Sigmoid colon (tissue), 7 donors: ENCODE measurements around the gene OR11L1. TPM values are rescaled to one million over a fixed set of nuclear protein-coding genes. Genes with fewer than 3 reads are reported as not detected.

Experiments
- DNase-seq: peaks from one replicate; pipeline ENCODE4 v3.0.0-alpha.2; 2019
- H3K27ac ChIP-seq, 4 donors: fragments of 200-600 bp; sonication (generic); one replicate each; pipeline ENCODE4 v1.5.1; 2016 to 2019; ENCODE audit warnings: mild to moderate bottlenecking in 1 of 4
- H3K27me3 ChIP-seq, 3 donors: fragments of 200-600 bp; sonication (generic); one replicate each; pipeline ENCODE4 v1.5.1; 2019; ENCODE audit warnings: mild to moderate bottlenecking in 1 of 3
- H3K36me3 ChIP-seq, 4 donors: fragments of 200-600 bp; sonication (generic); one replicate each; pipeline ENCODE4 v1.5.1; 2016 to 2019
- H3K4me1 ChIP-seq, 4 donors: fragments of 200-600 bp; sonication (generic); one replicate each; pipeline ENCODE4 v1.5.1; 2017 to 2019
- H3K4me3 ChIP-seq, 4 donors: fragments of 200-600 bp; sonication (generic); one replicate each; pipeline ENCODE4 v1.5.1; 2017 to 2019; ENCODE audit warnings: mild to moderate bottlenecking in 2 of 4, moderate library complexity in 1 of 4
- H3K9me3 ChIP-seq, 4 donors: fragments of 200-600 bp in 3 of 4; sonication (generic) in 3 of 4; one replicate each; pipeline versions ENCODE4 v1.5.1 to v1.6.1; 2013 to 2019
- CTCF ChIP-seq, 4 experiments: fragments of 450-650 bp in 3 of 4; fragments of 200-600 bp in 1 of 4; IDR thresholded peaks; one replicate each; pipeline ENCODE4 v1.5.1; 2016 to 2019; ENCODE audit warnings: antibody characterized with exemption in 4 of 4, mild to moderate bottlenecking in 3 of 4, moderate library complexity in 2 of 4
- EP300 ChIP-seq, 4 donors: sonication (generic); formaldehyde crosslinking; IDR thresholded peaks; one replicate each; pipeline ENCODE4 v1.6.1; 2017; ENCODE audit warnings: antibody characterized with exemption in 4 of 4
- POLR2A ChIP-seq, 2 donors: fragments of 450-650 bp; IDR thresholded peaks; one replicate each; pipeline ENCODE4 v1.6.1; 2016; ENCODE audit warnings: antibody characterized with exemption in 2 of 2, mild to moderate bottlenecking in 2 of 2, moderate library complexity in 2 of 2
- POLR2AphosphoS5 ChIP-seq, 4 donors: sonication (generic); formaldehyde crosslinking; IDR thresholded peaks; one replicate each; pipeline ENCODE4 v1.6.1; 2017; ENCODE audit warnings: antibody characterized with exemption in 4 of 4
- WGBS, 2 donors: extraction: QIAGEN DNeasy Blood & Tissue Kit; methylation state at CpG; one replicate each; pipeline ENCODE4 v1.1.7; 2013; 5-methylcytosine and 5-hydroxymethylcytosine counted together
- intact Hi-C: fragments of 100-400 bp; cut with DNase I; formaldehyde crosslinking; loops from one replicate; pipeline ENCODE4 v1.15.1; 2023
- polyA plus RNA-seq, 3 donors: library from polyadenylated mRNA; stranded (reverse); fragments of 200-250 nt; gene quantifications; one replicate each; pipeline ENCODE4 v1.2.3, GENCODE V29; 2013
- total RNA-seq, 4 donors: library from RNA; depleted of rRNA; stranded (reverse); fragments of >200 nt; gene quantifications; one replicate each; pipeline ENCODE4 v1.1.0, GENCODE V29; 2016
- donor health status: healthy with polysubstance abuse.
- donor health status: Bipolar disorder and iron deficiency.
- donor health status: healthy.

The OR11L1 gene
- total and polyA plus RNA-seq, 7 donors, result not detected

- no peak for DNase-seq
- Histone ChIP-seq H3K27me3 (no peaks in the 10 kb centered on the region), H3K4me1 (no peaks in the 10 kb centered on the region), H3K27ac (no peak overlapping the region), H3K36me3 (no peaks in the 10 kb centered on the region), H3K4me3 (no peak overlapping the region), H3K9me3 (no peaks in the 10 kb centered on the region)
- 81 to 96% methylated on average over 13 of the region's 13 CpGs for WGBS, 2 donors
- no peak for TF ChIP-seq EP300 (IDR thresholded peaks at IDR 0.05)
- TF ChIP-seq POLR2AphosphoS5 (IDR thresholded peaks at IDR 0.05), result no peak
- no peak for TF ChIP-seq CTCF (IDR thresholded peaks at IDR 0.05)
- TF ChIP-seq POLR2A (IDR thresholded peaks at IDR 0.05), result no peak
- intact Hi-C loops, result no loop called here
Observed at GRCh38 chr1:247825362-247825761, 16.3 kb downstream of the OR11L1 start.

- Histone ChIP-seq H3K27ac (no peak within 1 kb of the TSS), H3K9me3 (no peaks in the 10 kb centered on the region), H3K27me3 (no peaks in the 10 kb centered on the region), H3K4me1 (no peaks in the 10 kb centered on the region), H3K36me3 (no peaks in the 10 kb centered on the region), H3K4me3 (no peak within 1 kb of the TSS)
- TF ChIP-seq EP300 (IDR thresholded peaks at IDR 0.05), result no peak
- TF ChIP-seq CTCF (IDR thresholded peaks at IDR 0.05), result no peak
- TF ChIP-seq POLR2A (IDR thresholded peaks at IDR 0.05), result no peak
- no peak for TF ChIP-seq POLR2AphosphoS5 (IDR thresholded peaks at IDR 0.05)
- DNase-seq, result no peak
- intact Hi-C loops, result no loop called here
- WGBS, 2 donors, result 39 to 54% methylated on average over 6 of the region's 6 CpGs
Observed at GRCh38 chr1:247824023-247824422, 17.7 kb downstream of the OR11L1 start, which contains the start of gene OR14A16. TSS of gene OR14A16 (minus strand) at chr1:247824119. CDS start at chr1:247815729, 8,390 bp downstream.

GRCh38 chr1:247822060-247822459, 19.6 kb downstream of the OR11L1 start:
- Histone ChIP-seq H3K27ac (no peak overlapping the region), H3K4me3 (no peak overlapping the region), H3K4me1 (no peaks in the 10 kb centered on the region), H3K9me3 (no peaks in the 10 kb centered on the region), H3K27me3 (no peaks in the 10 kb centered on the region), H3K36me3 (no peaks in the 10 kb centered on the region)
- WGBS, 2 donors, result 46 to 95% methylated on average over 2 of the region's 2 CpGs
- intact Hi-C loops, result no loop called here
- TF ChIP-seq POLR2A (IDR thresholded peaks at IDR 0.05) (no peak), CTCF (IDR thresholded peaks at IDR 0.05) (no peak), POLR2AphosphoS5 (IDR thresholded peaks at IDR 0.05) (no peak), EP300 (IDR thresholded peaks at IDR 0.05) (no peak)
- no peak for DNase-seq

GRCh38 chr1:247812637-247813036, 29.1 kb downstream of the OR11L1 start:
- intact Hi-C loops, result no loop called here
- no peaks in the 10 kb centered on the region for H3K27me3 ChIP-seq
- DNase-seq, result no peak
- no peak overlapping the region for H3K4me3 ChIP-seq
- 54 to 59% methylated on average over 2 of the region's 2 CpGs for WGBS, 2 donors
- H3K4me1 ChIP-seq, result no peaks in the 10 kb centered on the region
- no peak overlapping the region for H3K27ac ChIP-seq
- H3K9me3 ChIP-seq, result no peaks in the 10 kb centered on the region
- H3K36me3 ChIP-seq, result no peaks in the 10 kb centered on the region
- TF ChIP-seq CTCF (IDR thresholded peaks at IDR 0.05), result no peak
- no peak for TF ChIP-seq POLR2A (IDR thresholded peaks at IDR 0.05)
- no peak for TF ChIP-seq EP300 (IDR thresholded peaks at IDR 0.05)
- no peak for TF ChIP-seq POLR2AphosphoS5 (IDR thresholded peaks at IDR 0.05)

- Histone ChIP-seq H3K27me3 (no peaks in the 10 kb centered on the region), H3K4me3 (no peak overlapping the region), H3K27ac (no peak overlapping the region), H3K36me3 (no peaks in the 10 kb centered on the region), H3K9me3 (no peaks in the 10 kb centered on the region), H3K4me1 (no peaks in the 10 kb centered on the region)
- 0 to 65% methylated on average over 2 of the region's 2 CpGs for WGBS, 2 donors
- intact Hi-C loops, result no loop called here
- DNase-seq, result no peak
- TF ChIP-seq POLR2AphosphoS5 (IDR thresholded peaks at IDR 0.05), result no peak
- TF ChIP-seq EP300 (IDR thresholded peaks at IDR 0.05), result no peak
- TF ChIP-seq CTCF (IDR thresholded peaks at IDR 0.05), result no peak
- TF ChIP-seq POLR2A (IDR thresholded peaks at IDR 0.05), result no peak
Observed at GRCh38 chr1:247797518-247797917, 44.2 kb downstream of the OR11L1 start.
